Activated CD8-positive, alpha-beta memory T cell treated with anti-CD3 and anti-CD28 coated beads for 4 hours (primary cell): Measurements from ENCODE around the gene TEP1.
A peak's percentile ranks its signal among the peaks of the same experiment; 100 is the strongest.
"Not testable (repeated sequence)": the region's sequence is repeated elsewhere in the genome, so short reads cannot be mapped to it uniquely, and the experiment has no call there.

Experiments used
- DNase-seq, 2 donors: peaks; one replicate each; pipeline ENCODE4 v3.0.0-alpha.2; 2020; ENCODE audit warnings: low read depth in 2 of 2

The TEP1 gene

GRCh38 chr14:20412876-20413743 lies at the start of gene TEP1:
Gene TEP1, minus strand, starts transcription at chr14:20413501. Its CDS starts 5,062 bp downstream, at chr14:20408439.
- DNase-seq = peak; percentile 49 to 53

- DNase-seq = peak; percentile 96 to 97
Observed at GRCh38 chr14:20461225-20462141, 48.2 kb upstream of the TEP1 start, which contains the start of gene PIP4P1. Gene PIP4P1, minus strand, starts transcription at chr14:20461434. Its CDS starts 109 bp downstream, at chr14:20461325.

GRCh38 chr14:20460458-20461224 lies 47.3 kb upstream of the TEP1 start:
- DNase-seq = peak in 1 of 2 donors; percentile 26

- DNase-seq = no peak
Observed at GRCh38 chr14:20458031-20458789, 44.9 kb upstream of the TEP1 start.

- DNase-seq = no peak
Observed at GRCh38 chr14:20456971-20457370, 43.7 kb upstream of the TEP1 start.

GRCh38 chr14:20455355-20456300 lies 42.3 kb upstream of the TEP1 start:
- DNase-seq = no peak

- peak; percentile 95 to 98 for DNase-seq
Observed at GRCh38 chr14:20454516-20455354, 41.4 kb upstream of the TEP1 start, which contains the start of the genes APEX1 and OSGEP. Gene APEX1, plus strand, starts transcription at chr14:20455226. Its CDS starts 420 bp downstream, at chr14:20455646. Gene OSGEP, minus strand, starts transcription at chr14:20454812. Its CDS starts 129 bp downstream, at chr14:20454683.

- not testable (repeated sequence) for DNase-seq
Observed at GRCh38 chr14:20452831-20453230, 39.5 kb upstream of the TEP1 start.

GRCh38 chr14:20446889-20447288 lies 33.6 kb upstream of the TEP1 start:
- no peak for DNase-seq

- DNase-seq = not testable (repeated sequence)
Observed at GRCh38 chr14:20443650-20444049, 30.3 kb upstream of the TEP1 start.

GRCh38 chr14:20441461-20441860 lies 28.2 kb upstream of the TEP1 start:
- DNase-seq = no peak

- DNase-seq = peak in 1 of 2 donors; percentile 19
Observed at GRCh38 chr14:20440882-20441281, 27.6 kb upstream of the TEP1 start.

GRCh38 chr14:20440465-20440864 lies 27.2 kb upstream of the TEP1 start:
- DNase-seq = no peak

GRCh38 chr14:20438664-20439063 lies 25.4 kb upstream of the TEP1 start:
- DNase-seq = no peak

GRCh38 chr14:20436363-20436755 lies 23.1 kb upstream of the TEP1 start:
- no peak for DNase-seq

- no peak for DNase-seq
Observed at GRCh38 chr14:20435582-20436362, 22.5 kb upstream of the TEP1 start, which contains the start of gene KLHL33. Gene KLHL33, minus strand, starts transcription at chr14:20436166. Its CDS starts 355 bp downstream, at chr14:20435811.
